Left lung (tissue), 10 donors: ENCODE measurements around the gene ELFN1. TPM values are rescaled to one million over a fixed set of nuclear protein-coding genes. Genes with fewer than 3 reads are reported as not detected.

Experiments used
- ATAC-seq: fragments of 200-7000 bp; cut with Tn5 transposase; one replicate; pipeline ENCODE4 v1.9.1; 2020; ENCODE audit warnings: moderate library complexity
- DNase-seq, 4 donors: peaks; one replicate each; pipeline ENCODE4 v3.0.0-alpha.2; 2013 to 2020
- H3K27ac ChIP-seq, 2 donors: fragments of 200-600 bp; sonication (generic) in 1 of 2; one replicate each; pipeline versions ENCODE4 v1.5.0 to v1.8.0; 2020 to 2021
- H3K27me3 ChIP-seq, 2 donors: fragments of 200-600 bp; sonication (generic) in 1 of 2; one replicate each; pipeline versions ENCODE4 v1.5.0 to v1.8.0; 2020 to 2021
- H3K36me3 ChIP-seq, 2 donors: fragments of 200-600 bp; sonication (generic) in 1 of 2; one replicate each; pipeline versions ENCODE4 v1.5.0 to v1.8.0; 2020 to 2021
- H3K4me1 ChIP-seq, 2 donors: fragments of 200-600 bp; one replicate each; pipeline ENCODE4 v1.8.0; 2021
- H3K4me3 ChIP-seq, 2 donors: fragments of 200-600 bp; sonication (generic) in 1 of 2; one replicate each; pipeline versions ENCODE4 v1.5.0 to v1.8.0; 2020 to 2021; ENCODE audit warnings: mild to moderate bottlenecking in 1 of 2
- H3K9me3 ChIP-seq, 2 donors: fragments of 200-600 bp; sonication (generic) in 1 of 2; one replicate each; pipeline versions ENCODE4 v1.5.0 to v1.8.0; 2020 to 2021
- CTCF ChIP-seq, 2 donors: fragments of 200-600 bp; sonication (generic) in 1 of 2; IDR thresholded peaks; one replicate each; pipeline versions ENCODE4 v1.5.0 to v1.8.0; 2021; ENCODE audit warnings: antibody characterized with exemption in 2 of 2
- intact Hi-C, 2 donors: fragments of 100-400 bp; cut with DNase I; formaldehyde crosslinking; loops; one replicate each; pipeline versions ENCODE4 v1.11.2 to v1.14.2; 2022
- polyA plus RNA-seq, 6 donors: library from polyadenylated mRNA; unstranded; fragments of 120-200 nt; gene quantifications; one replicate each; pipeline ENCODE4 v1.2.1, GENCODE V29; 2013; ENCODE audit not compliant: insufficient read length in 6 of 6
- total RNA-seq, 2 donors: library from RNA; stranded (reverse); fragmentation: NEBNext Ultra II Directional; extraction: Animal tissue kit (Norgen Biotek cat#: 25700); gene quantifications; one replicate each; pipeline ENCODE4 v1.2.1, GENCODE V29; 2021
- donor health status: DM: no; HTN: yes; CAD: no.
- donor health status: DM: no; HTN: no; CAD: no.

ELFN1 gene
- total and polyA plus RNA-seq, 8 donors, result 1.5 to 4.0 (median 2.7) TPM

- ATAC-seq (no peak), DNase-seq (peak in 2 of 4 donors; percentile 24 to 41)
- Histone ChIP-seq H3K36me3 (no peaks in the 10 kb centered on the region), H3K9me3 (no peaks in the 10 kb centered on the region), H3K27me3 (peaks cover 31 to 100% of the 10 kb centered on the region in 2 donors), H3K27ac (no peak overlapping the region), H3K4me1 (peaks cover 0 to 17% of the 10 kb centered on the region in 2 donors), H3K4me3 (no peak overlapping the region)
- TF ChIP-seq CTCF (IDR thresholded peaks at IDR 0.05), result no peak
- intact Hi-C loops, result no loop called here
Measured at GRCh38 chr7:1673581-1674118, 3.6 kb downstream of the ELFN1 start.

GRCh38 chr7:1674161-1675035 lies 4.3 kb downstream of the ELFN1 start:
- DNase-seq (peak in 2 of 4 donors; percentile 24 to 54), ATAC-seq (no peak)
- H3K36me3 ChIP-seq, result no peaks in the 10 kb centered on the region
- peaks cover 0 to 14% of the 10 kb centered on the region in 2 donors for H3K4me1 ChIP-seq
- no peaks in the 10 kb centered on the region for H3K9me3 ChIP-seq
- peaks cover 28 to 100% of the 10 kb centered on the region in 2 donors for H3K27me3 ChIP-seq
- H3K4me3 ChIP-seq, result no peak overlapping the region
- intact Hi-C loops, result no loop called here
- TF ChIP-seq CTCF (IDR thresholded peaks at IDR 0.05), result no peak
- no peak overlapping the region for H3K27ac ChIP-seq

- no peak for TF ChIP-seq CTCF (IDR thresholded peaks at IDR 0.05)
- H3K4me1 ChIP-seq, result peaks cover 0 to 7% of the 10 kb centered on the region in 2 donors
- H3K27me3 ChIP-seq, result peaks cover 27 to 100% of the 10 kb centered on the region in 2 donors
- intact Hi-C loops, result no loop called here
- no peaks in the 10 kb centered on the region for H3K36me3 ChIP-seq
- H3K4me3 ChIP-seq, result no peak overlapping the region
- H3K9me3 ChIP-seq, result no peaks in the 10 kb centered on the region
- ATAC-seq (no peak), DNase-seq (peak in 1 of 4 donors; percentile 76)
- no peak overlapping the region for H3K27ac ChIP-seq
Measured at GRCh38 chr7:1675036-1675671, 5.1 kb downstream of the ELFN1 start.

- no peaks in the 10 kb centered on the region for H3K9me3 ChIP-seq
- no peak for TF ChIP-seq CTCF (IDR thresholded peaks at IDR 0.05)
- H3K4me3 ChIP-seq, result no peak overlapping the region
- ATAC-seq (no peak), DNase-seq (peak in 2 of 4 donors; percentile 30 to 80)
- H3K4me1 ChIP-seq, result no peaks in the 10 kb centered on the region
- no peak overlapping the region for H3K27ac ChIP-seq
- intact Hi-C loops, result no loop called here
- no peaks in the 10 kb centered on the region for H3K36me3 ChIP-seq
- H3K27me3 ChIP-seq, result peaks cover 19 to 93% of the 10 kb centered on the region in 2 donors
Measured at GRCh38 chr7:1675673-1676549, 5.8 kb downstream of the ELFN1 start.
